Activated CD4-positive, alpha-beta T cell treated with anti-CD3 and anti-CD28 coated beads, Interleukin-2, Interleukin-6, amounts not matched to agents 100 ng/mL and 50 ng/mL, durations not matched to agents 16 hours and 8 hours (primary cell): Measurements from ENCODE around the gene CCDC71L.

ENCODE experiments used
- DNase-seq: peaks from one replicate; pipeline ENCODE4 v3.0.0-alpha.2; 2020

CCDC71L gene

DNA sequence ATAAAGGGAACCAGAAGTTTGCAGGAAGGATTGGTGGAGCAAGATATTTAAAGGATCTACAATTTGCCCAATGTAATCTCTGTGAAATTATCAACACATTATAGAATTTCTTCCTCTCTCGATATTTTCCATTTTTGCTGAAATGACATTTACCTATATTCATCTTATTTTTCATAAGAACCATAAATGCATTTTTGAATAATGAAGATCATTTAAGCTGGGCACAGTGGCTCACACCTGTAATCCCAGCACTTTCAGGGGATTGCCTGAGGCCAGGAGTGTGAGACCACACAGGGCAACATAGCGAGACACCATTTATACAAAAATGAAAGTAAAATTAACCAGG is 37.7 kb downstream of the CCDC71L start:
- no peak for DNase-seq

- no peak for DNase-seq
These were observed 38.2 kb downstream of the CCDC71L start for GRCh38 chr7:106622654-106623314.

DNA sequence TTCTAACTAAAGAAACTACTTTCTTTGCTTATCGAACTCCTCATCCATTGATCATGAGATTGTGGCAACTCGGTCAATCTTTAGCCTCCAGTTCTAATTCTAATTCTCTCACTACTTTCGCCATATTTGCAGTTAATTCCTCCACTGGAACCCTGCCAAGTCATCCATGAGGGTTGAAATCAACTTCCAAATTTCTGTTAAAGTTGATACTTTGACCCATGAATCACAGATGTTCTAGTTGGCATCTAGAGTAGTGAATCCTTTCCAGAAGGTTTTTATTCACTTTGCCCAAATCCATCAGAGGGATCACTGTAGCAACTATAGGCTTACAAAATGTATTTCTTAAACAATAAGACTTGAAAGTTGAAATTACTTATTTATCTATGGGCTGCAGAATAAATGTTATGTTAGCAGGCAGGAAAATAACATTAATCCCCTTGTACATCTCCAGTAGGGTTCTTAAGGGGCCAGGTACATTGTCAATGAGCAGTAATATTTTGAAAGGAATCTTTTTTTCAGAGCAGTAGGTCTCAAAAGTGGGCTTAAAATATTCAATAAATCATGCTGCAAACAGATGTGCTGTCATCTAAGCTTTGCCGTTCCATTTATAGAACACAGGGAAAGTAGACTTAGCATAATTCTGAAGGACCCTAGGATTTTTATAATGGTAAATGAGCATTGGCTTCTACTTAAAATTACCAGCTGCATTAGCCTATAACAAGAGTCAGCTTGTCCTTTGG is 39.4 kb downstream of the CCDC71L start:
- no peak for DNase-seq

- no peak for DNase-seq
These were observed 40.3 kb downstream of the CCDC71L start for GRCh38 chr7:106620676-106621075.

- no peak for DNase-seq
These were observed 40.9 kb downstream of the CCDC71L start for GRCh38 chr7:106620034-106620433.

- no peak for DNase-seq
These were observed 41.7 kb downstream of the CCDC71L start for GRCh38 chr7:106619213-106619612.

DNA sequence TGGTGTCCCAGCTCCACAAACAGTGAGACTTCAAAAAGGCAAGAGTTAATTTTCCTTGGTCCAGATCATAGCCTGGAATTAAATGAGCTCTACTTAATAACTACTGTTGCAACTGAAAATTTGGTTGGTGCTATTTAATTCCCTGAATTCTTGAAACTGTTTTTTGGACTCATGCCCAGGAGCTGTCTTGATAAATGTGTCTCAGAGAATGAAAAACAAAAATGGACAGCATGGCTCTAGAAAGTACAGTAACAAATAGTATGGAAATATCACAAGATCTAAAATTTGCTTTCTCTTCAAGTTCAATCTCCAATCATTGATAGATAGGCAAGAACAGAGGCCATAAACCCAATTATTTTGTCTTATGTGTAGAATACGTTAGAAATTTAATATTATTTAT is 42.5 kb downstream of the CCDC71L start:
- DNase-seq: no peak

GRCh38 chr7:106617860-106618259 is 43.1 kb downstream of the CCDC71L start:
- no peak for DNase-seq

- no peak for DNase-seq
These were observed 44.3 kb downstream of the CCDC71L start for GRCh38 chr7:106616708-106617051.

DNA sequence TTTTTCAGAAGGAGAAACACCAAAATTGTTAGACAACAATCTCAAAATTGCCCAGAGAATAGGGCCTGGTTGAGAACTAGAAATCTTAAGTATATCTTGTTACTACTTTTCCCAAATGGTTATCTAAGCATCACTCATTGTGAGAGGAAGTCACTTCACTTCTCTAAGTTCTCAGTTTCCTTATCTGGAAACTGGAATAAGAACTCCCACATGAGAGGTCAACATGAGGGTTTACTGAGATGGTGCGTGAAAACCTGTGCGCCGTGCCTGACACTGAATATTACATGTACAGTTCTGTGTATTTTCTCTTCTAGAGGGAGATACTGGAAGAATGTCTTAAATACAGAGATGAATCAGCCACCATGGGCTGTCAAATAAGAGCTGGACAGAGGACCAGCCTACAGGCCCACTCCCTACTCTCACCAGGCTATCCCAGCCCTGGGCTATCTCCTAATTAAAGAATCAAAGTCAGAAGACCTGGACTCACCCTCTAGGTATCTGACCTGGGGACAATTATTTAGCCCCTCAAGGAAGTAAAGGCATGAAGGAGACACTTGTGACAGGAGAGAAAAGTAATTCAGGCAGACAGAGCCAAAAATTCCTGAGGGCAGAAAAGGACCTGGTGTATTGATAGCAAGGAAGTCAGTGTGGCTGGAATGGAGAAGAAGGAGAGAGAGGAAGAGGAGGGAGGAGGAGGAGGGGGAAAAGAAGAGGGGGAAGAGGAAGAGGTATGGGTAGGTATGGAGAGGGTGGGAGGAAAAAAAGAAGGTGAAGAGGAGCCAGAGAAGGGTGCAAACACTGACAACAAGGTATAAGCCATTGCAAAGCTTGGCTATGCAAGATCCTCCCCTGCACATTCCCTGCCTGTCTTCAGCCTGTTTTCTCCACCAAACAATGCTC is 44.9 kb downstream of the CCDC71L start:
- DNase-seq: no peak

DNA sequence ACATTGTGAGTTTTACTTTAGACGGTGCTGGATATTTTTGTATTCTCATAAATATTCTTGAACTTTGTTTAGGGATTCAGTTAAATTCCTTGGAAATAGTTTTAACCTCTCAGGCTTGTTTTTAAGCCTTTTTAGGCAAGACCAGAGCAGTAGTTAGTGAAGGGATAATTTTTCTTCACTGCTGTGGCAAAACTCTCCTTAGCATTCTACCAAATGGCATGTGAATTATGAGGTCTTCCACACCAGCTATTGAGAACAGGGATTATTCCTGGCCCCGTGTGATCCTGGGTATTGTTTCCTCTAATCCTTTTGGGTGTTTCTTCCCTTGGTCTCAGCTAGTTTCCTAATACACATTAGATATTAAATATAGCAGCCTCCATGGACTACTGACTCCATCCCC is 46.2 kb downstream of the CCDC71L start:
- DNase-seq: no peak

- DNase-seq: no peak
These were observed 47.0 kb downstream of the CCDC71L start for GRCh38 chr7:106613848-106614560.

DNA sequence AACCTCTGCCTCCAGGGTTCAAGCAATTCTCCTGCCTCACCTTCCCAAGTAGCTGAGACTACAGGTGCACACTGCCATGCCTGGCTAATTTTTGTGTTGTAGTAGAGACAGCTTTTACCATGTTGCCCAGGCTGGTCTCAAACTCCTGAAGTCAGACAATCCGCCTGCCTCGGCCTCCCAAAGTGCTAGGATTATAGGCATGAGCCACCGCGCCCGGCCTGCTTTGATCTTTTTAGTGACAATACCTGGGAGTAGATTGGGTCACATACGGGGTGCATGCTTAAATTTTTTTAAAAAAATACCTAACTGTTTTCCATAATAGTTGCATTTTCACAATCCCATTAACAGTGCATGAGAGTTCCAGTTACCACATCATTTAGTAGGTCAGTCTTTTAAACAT is 47.7 kb downstream of the CCDC71L start:
- DNase-seq: no peak

GRCh38 chr7:106612432-106612831 is 48.5 kb downstream of the CCDC71L start:
- no peak for DNase-seq

- no peak for DNase-seq
These were observed 49.0 kb downstream of the CCDC71L start for GRCh38 chr7:106611911-106612310.

GRCh38 chr7:106610996-106611886 is 49.7 kb downstream of the CCDC71L start:
- no peak for DNase-seq

GRCh38 chr7:106609416-106609815 is 51.5 kb downstream of the CCDC71L start:
- no peak for DNase-seq

DNA sequence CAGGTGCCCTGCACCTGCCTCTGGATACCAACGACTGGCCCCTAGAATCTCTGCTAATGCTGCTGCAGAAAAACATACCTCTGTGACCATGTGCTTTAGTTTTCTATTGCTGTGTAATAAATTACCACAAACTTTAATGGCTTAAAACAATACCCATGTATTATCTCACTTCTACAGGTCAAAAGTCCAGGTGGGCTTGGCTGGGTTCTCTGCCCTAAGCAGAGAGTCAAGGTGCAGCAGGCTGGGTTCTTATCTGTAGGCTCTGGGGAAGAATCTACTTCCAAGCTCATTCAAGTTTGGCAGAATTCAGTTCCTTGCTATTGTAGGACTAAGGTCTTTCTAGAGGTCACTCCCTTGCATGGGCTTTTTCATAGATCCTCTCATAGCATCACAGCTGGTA is 52.3 kb downstream of the CCDC71L start:
- no peak for DNase-seq
